Activated CD4-positive, alpha-beta T cell treated with anti-CD3 and anti-CD28 coated beads, Interleukin-2, amount 10 ng/mL, durations not matched to agents 7 days and 5 days (primary cell): Measurements from ENCODE around the gene CRY1. TPM values are rescaled to one million over a fixed set of nuclear protein-coding genes. Genes with fewer than 3 reads are reported as not detected.
"Not testable (repeated sequence)": the region's sequence is repeated elsewhere in the genome, so short reads cannot be mapped to it uniquely, and the experiment has no call there.

Experiments
- CTCF ChIA-PET: fragments of 350-600 bp; sonication (Branson Sonifier 250); formaldehyde crosslinking; loops from one replicate; lab custom pipeline; 2021; ENCODE audit warnings: antibody characterized with exemption; lab: Charles Lee
- POLR2A ChIA-PET: fragments of 350-600 bp; sonication (Branson Sonifier 250); formaldehyde crosslinking; loops from one replicate; lab custom pipeline; 2021; ENCODE audit warnings: antibody characterized with exemption; lab: Charles Lee
- DNase-seq: peaks from one replicate; pipeline ENCODE4 v3.0.0-alpha.2; 2020
- H3K27ac Mint-ChIP-seq: one replicate; pipeline ENCODE4 v1.8.0; 2021; ENCODE audit warnings: mild to moderate bottlenecking, moderate library complexity, mixed read lengths
- H3K27me3 Mint-ChIP-seq: one replicate; pipeline ENCODE4 v1.8.0; 2021; ENCODE audit warnings: mixed read lengths
- H3K36me3 Mint-ChIP-seq: one replicate; pipeline ENCODE4 v1.8.0; 2021; ENCODE audit warnings: low read depth, mixed read lengths
- H3K4me1 Mint-ChIP-seq: one replicate; pipeline ENCODE4 v1.8.0; 2021; ENCODE audit warnings: mixed read lengths
- H3K4me3 Mint-ChIP-seq: one replicate; pipeline ENCODE4 v1.8.0; 2021; ENCODE audit warnings: mild to moderate bottlenecking, moderate library complexity, mixed read lengths
- H3K9me3 Mint-ChIP-seq: one replicate; pipeline ENCODE4 v1.8.0; 2021; ENCODE audit warnings: mixed read lengths
- total RNA-seq, 2 experiments: library from RNA; stranded (reverse); gene quantifications; one replicate each; pipeline ENCODE4 v1.2.3, GENCODE V29; 2021

The CRY1 gene
- total RNA-seq, 2 experiments from 2014 or later, result 12.2 to 12.9 TPM

GRCh38 chr12:107045186-107045585, 48.2 kb downstream of the CRY1 start:
- Mint-ChIP-seq H3K27me3 (no peaks in the 10 kb centered on the region), H3K4me3 (no peak overlapping the region), H3K4me1 (no peaks in the 10 kb centered on the region), H3K27ac (no peak overlapping the region), H3K36me3 (peaks cover 5% of the 10 kb centered on the region), H3K9me3 (peaks cover 7% of the 10 kb centered on the region)
- ChIA-PET CTCF (interaction anchor here (0.6 to 0.8 kb wide), 2 partner anchors 13 to 31 kb away, joined by 3 to 5 read pairs; no protein-coding TSS in a partner anchor), POLR2A (no interaction called here)
- DNase-seq, result no peak

- peaks cover 8% of the 10 kb centered on the region for H3K36me3 Mint-ChIP-seq
- H3K4me3 Mint-ChIP-seq, result no peak overlapping the region
- DNase-seq, result no peak
- ChIA-PET POLR2A (no interaction called here), CTCF (no interaction called here)
- H3K27me3 Mint-ChIP-seq, result no peaks in the 10 kb centered on the region
- H3K27ac Mint-ChIP-seq, result no peak overlapping the region
- H3K9me3 Mint-ChIP-seq, result peaks cover 7% of the 10 kb centered on the region
- H3K4me1 Mint-ChIP-seq, result no peaks in the 10 kb centered on the region
These were observed 50.5 kb downstream of the CRY1 start for GRCh38 chr12:107042801-107043200.

- H3K27ac Mint-ChIP-seq, result no peak overlapping the region
- no peak overlapping the region for H3K4me3 Mint-ChIP-seq
- no peaks in the 10 kb centered on the region for H3K4me1 Mint-ChIP-seq
- ChIA-PET POLR2A (no interaction called here), CTCF (no interaction called here)
- no peak for DNase-seq
- H3K27me3 Mint-ChIP-seq, result no peaks in the 10 kb centered on the region
- peaks cover 7% of the 10 kb centered on the region for H3K36me3 Mint-ChIP-seq
- peaks cover 10% of the 10 kb centered on the region for H3K9me3 Mint-ChIP-seq
These were observed 57.6 kb downstream of the CRY1 start for GRCh38 chr12:107035733-107036132.

- ChIA-PET POLR2A (no interaction called here), CTCF (no interaction called here)
- Mint-ChIP-seq H3K36me3 (peaks cover 7% of the 10 kb centered on the region), H3K27ac (no peak overlapping the region), H3K27me3 (no peaks in the 10 kb centered on the region), H3K4me1 (no peaks in the 10 kb centered on the region), H3K9me3 (peaks cover 10% of the 10 kb centered on the region), H3K4me3 (no peak overlapping the region)
- no peak for DNase-seq
These were observed 59.3 kb downstream of the CRY1 start for GRCh38 chr12:107033758-107034739.

- Mint-ChIP-seq H3K36me3 (peaks cover 1% of the 10 kb centered on the region), H3K4me1 (no peaks in the 10 kb centered on the region), H3K4me3 (no peak overlapping the region), H3K27me3 (no peaks in the 10 kb centered on the region), H3K9me3 (peaks cover 10% of the 10 kb centered on the region), H3K27ac (no peak overlapping the region)
- POLR2A ChIA-PET, result no interaction called here
- DNase-seq, result no peak
- CTCF ChIA-PET, result interaction anchor here (0.6 kb wide), 1 partner anchor 21 kb away, joined by 5 read pairs; no protein-coding TSS in a partner anchor
These were observed 61.1 kb downstream of the CRY1 start for GRCh38 chr12:107032266-107032665.

- Mint-ChIP-seq H3K27me3 (no peaks in the 10 kb centered on the region), H3K4me3 (no peak overlapping the region), H3K36me3 (no peaks in the 10 kb centered on the region), H3K27ac (no peak overlapping the region), H3K9me3 (peaks cover 6% of the 10 kb centered on the region), H3K4me1 (no peaks in the 10 kb centered on the region)
- ChIA-PET POLR2A (no interaction called here), CTCF (interaction anchor here (0.6 to 1.1 kb wide), 2 partner anchors 10 to 145 kb away, joined by 3 read pairs; no protein-coding TSS in a partner anchor)
- no peak for DNase-seq
These were observed 62.3 kb downstream of the CRY1 start for GRCh38 chr12:107031061-107031460.

GRCh38 chr12:107029081-107029480, 64.3 kb downstream of the CRY1 start:
- H3K36me3 Mint-ChIP-seq, result no peaks in the 10 kb centered on the region
- no peaks in the 10 kb centered on the region for H3K9me3 Mint-ChIP-seq
- no peaks in the 10 kb centered on the region for H3K27me3 Mint-ChIP-seq
- H3K27ac Mint-ChIP-seq, result no peak overlapping the region
- POLR2A ChIA-PET, result no interaction called here
- no peaks in the 10 kb centered on the region for H3K4me1 Mint-ChIP-seq
- H3K4me3 Mint-ChIP-seq, result no peak overlapping the region
- DNase-seq, result no peak
- CTCF ChIA-PET, result interaction anchor here (0.5 kb wide), 1 partner anchor 27 kb away, joined by 4 read pairs; no protein-coding TSS in a partner anchor

GRCh38 chr12:107027636-107028053, 65.7 kb downstream of the CRY1 start:
- H3K4me3 Mint-ChIP-seq, result no peak overlapping the region
- DNase-seq, result no peak
- no peaks in the 10 kb centered on the region for H3K9me3 Mint-ChIP-seq
- no peaks in the 10 kb centered on the region for H3K36me3 Mint-ChIP-seq
- H3K27me3 Mint-ChIP-seq, result no peaks in the 10 kb centered on the region
- ChIA-PET POLR2A (no interaction called here), CTCF (no interaction called here)
- peak overlapping the region; percentile 51 for H3K27ac Mint-ChIP-seq
- no peaks in the 10 kb centered on the region for H3K4me1 Mint-ChIP-seq

GRCh38 chr12:107026806-107027635, 66.3 kb downstream of the CRY1 start:
- H3K36me3 Mint-ChIP-seq, result no peaks in the 10 kb centered on the region

GRCh38 chr12:107026356-107026755, 67.0 kb downstream of the CRY1 start:
- DNase-seq, H3K27me3 Mint-ChIP-seq, H3K9me3 Mint-ChIP-seq, H3K27ac Mint-ChIP-seq, H3K4me1 Mint-ChIP-seq, CTCF ChIA-PET, H3K4me3 Mint-ChIP-seq, H3K36me3 Mint-ChIP-seq, POLR2A ChIA-PET: not testable (repeated sequence)

More at GRCh38 chr12:107026806-107027635, 66.3 kb downstream of the CRY1 start:
- Mint-ChIP-seq H3K27ac (peak overlapping the region; percentile 51), H3K9me3 (no peaks in the 10 kb centered on the region), H3K4me1 (no peaks in the 10 kb centered on the region), H3K4me3 (no peak overlapping the region), H3K27me3 (no peaks in the 10 kb centered on the region)
- ChIA-PET CTCF (no interaction called here), POLR2A (no interaction called here)
- DNase-seq, result no peak

- Mint-ChIP-seq H3K27ac (no peak overlapping the region), H3K36me3 (no peaks in the 10 kb centered on the region), H3K4me1 (no peaks in the 10 kb centered on the region), H3K27me3 (no peaks in the 10 kb centered on the region), H3K9me3 (no peaks in the 10 kb centered on the region), H3K4me3 (no peak overlapping the region)
- CTCF ChIA-PET, result no interaction called here
- POLR2A ChIA-PET, result no interaction called here
- no peak for DNase-seq
These were observed 67.7 kb downstream of the CRY1 start for GRCh38 chr12:107025671-107026070.

GRCh38 chr12:107019546-107019945, 73.8 kb downstream of the CRY1 start:
- DNase-seq, result no peak
- Mint-ChIP-seq H3K4me3 (no peak overlapping the region), H3K27me3 (no peaks in the 10 kb centered on the region), H3K27ac (no peak overlapping the region), H3K9me3 (no peaks in the 10 kb centered on the region), H3K36me3 (no peaks in the 10 kb centered on the region), H3K4me1 (no peaks in the 10 kb centered on the region)
- ChIA-PET POLR2A (no interaction called here), CTCF (no interaction called here)

GRCh38 chr12:107017042-107017441, 76.3 kb downstream of the CRY1 start:
- Mint-ChIP-seq H3K27me3 (no peaks in the 10 kb centered on the region), H3K4me3 (no peak overlapping the region), H3K9me3 (no peaks in the 10 kb centered on the region), H3K36me3 (no peaks in the 10 kb centered on the region), H3K4me1 (no peaks in the 10 kb centered on the region), H3K27ac (no peak overlapping the region)
- POLR2A ChIA-PET, result no interaction called here
- no peak for DNase-seq
- CTCF ChIA-PET, result no interaction called here
